Esophagus muscularis mucosa (tissue), 4 donors: ENCODE data around the gene GALNT2. TPM values are rescaled to one million over a fixed set of nuclear protein-coding genes. Genes with fewer than 3 reads are reported as not detected.

ENCODE experiments used
- DNase-seq: peaks from one replicate; pipeline ENCODE4 v3.0.0-alpha.2; 2017; ENCODE audit errors: extremely low spot score
- H3K27ac ChIP-seq, 4 donors: fragments of 200-600 bp; sonication (generic); replicated peaks in 1 of 4; 1 replicate in 3 of 4; 2 replicates in 1 of 4; pipeline ENCODE4 v1.5.1; 2016 to 2019; ENCODE audit warnings: mild to moderate bottlenecking in 1 of 4
- H3K27me3 ChIP-seq, 4 donors: fragments of 200-600 bp; sonication (generic); one replicate each; pipeline versions ENCODE4 v1.5.1 to v1.6.0; 2016 to 2019
- H3K36me3 ChIP-seq, 4 donors: fragments of 200-600 bp; sonication (generic); one replicate each; pipeline ENCODE4 v1.5.1; 2016 to 2019
- H3K4me1 ChIP-seq, 4 donors: fragments of 200-600 bp; sonication (generic); one replicate each; pipeline ENCODE4 v1.5.1; 2016 to 2019
- H3K4me3 ChIP-seq, 4 donors: fragments of 200-600 bp; sonication (generic); 1 replicate in 2 of 4; 2 replicates in 2 of 4; pipeline ENCODE4 v1.5.1; 2016 to 2019; ENCODE audit warnings: mild to moderate bottlenecking in 4 of 4, moderate library complexity in 1 of 4
- H3K9me3 ChIP-seq, 4 donors: fragments of 200-600 bp; sonication (generic); 1 replicate in 3 of 4; 2 replicates in 1 of 4; pipeline ENCODE4 v1.5.1; 2016 to 2019
- EP300 ChIP-seq: sonication (generic); formaldehyde crosslinking; IDR thresholded peaks from one replicate; pipeline ENCODE4 v1.6.1; 2017; ENCODE audit warnings: antibody characterized with exemption
- POLR2A ChIP-seq: fragments of 450-650 bp; IDR thresholded peaks from one replicate; pipeline ENCODE4 v1.6.1; 2017; ENCODE audit warnings: antibody characterized with exemption, moderate library complexity, mild to moderate bottlenecking, low read depth
- POLR2AphosphoS5 ChIP-seq, 2 donors: sonication (generic); formaldehyde crosslinking; IDR thresholded peaks; one replicate each; pipeline ENCODE4 v1.6.1; 2017; ENCODE audit warnings: antibody characterized with exemption in 2 of 2
- WGBS: methylation state at CpG from one replicate; pipeline ENCODE4 v1.1.5; 2018; 5-methylcytosine and 5-hydroxymethylcytosine counted together
- intact Hi-C: fragments of 100-400 bp; cut with DNase I; formaldehyde crosslinking; loops from one replicate; pipeline ENCODE4 v1.15.1; 2023
- total RNA-seq, 4 donors: library from RNA; depleted of rRNA; stranded (reverse); fragments of >200 nt; gene quantifications; one replicate each; pipeline versions ENCODE4 v1.1.0 to v1.2.1, GENCODE V29; 2016
- TF ChIP-seq, protein P1 (sequence below), 3 experiments: fragments of 200-600 bp in 2 of 3; fragments of 450-650 bp in 1 of 3; sonication (generic) in 2 of 3; IDR thresholded peaks; one replicate each; pipeline ENCODE4 v1.5.1; 2017 to 2019; ENCODE audit warnings: antibody characterized with exemption in 3 of 3, mild to moderate bottlenecking in 2 of 3, moderate library complexity in 1 of 3

GALNT2 gene
- total RNA-seq, 4 donors from 2014 or later, result 89.6 to 145 (median 129) TPM

DNA sequence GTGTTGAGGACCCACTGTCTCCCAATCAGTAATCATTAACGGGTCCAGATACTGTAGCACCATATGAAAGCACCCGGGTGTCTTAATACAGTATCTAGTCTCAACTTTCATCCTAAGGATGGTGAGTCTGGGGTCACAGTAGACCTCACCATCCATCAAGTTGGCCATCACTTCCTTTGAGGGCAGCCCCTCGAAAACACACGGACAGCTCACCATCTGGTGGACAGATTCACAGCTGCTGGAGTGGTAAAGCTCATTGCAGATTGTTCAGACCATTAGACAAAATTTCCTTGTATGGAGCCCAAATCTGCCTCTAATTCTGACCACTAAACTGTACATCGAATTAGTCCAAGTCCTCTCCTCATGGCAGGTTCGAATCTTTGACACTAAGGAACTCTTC, 236.0 kb downstream of the GALNT2 start:
- intact Hi-C loops, result no loop called here
- WGBS, result 87% methylated on average over 6 of the region's 6 CpGs
- H3K36me3 ChIP-seq, result no peaks in the 10 kb centered on the region
- no peak overlapping the region for H3K27ac ChIP-seq
- no peak overlapping the region for H3K4me3 ChIP-seq
- no peak for TF ChIP-seq EP300
- no peak for TF ChIP-seq POLR2AphosphoS5 (IDR thresholded peaks at IDR 0.05)
- no peak for TF ChIP-seq POLR2A
- no peaks in the 10 kb centered on the region for H3K9me3 ChIP-seq
- no peaks in the 10 kb centered on the region for H3K27me3 ChIP-seq
- H3K4me1 ChIP-seq, result peaks cover 5 to 13% (median 10%) of the 10 kb centered on the region in 4 donors
- no peak for DNase-seq

DNA sequence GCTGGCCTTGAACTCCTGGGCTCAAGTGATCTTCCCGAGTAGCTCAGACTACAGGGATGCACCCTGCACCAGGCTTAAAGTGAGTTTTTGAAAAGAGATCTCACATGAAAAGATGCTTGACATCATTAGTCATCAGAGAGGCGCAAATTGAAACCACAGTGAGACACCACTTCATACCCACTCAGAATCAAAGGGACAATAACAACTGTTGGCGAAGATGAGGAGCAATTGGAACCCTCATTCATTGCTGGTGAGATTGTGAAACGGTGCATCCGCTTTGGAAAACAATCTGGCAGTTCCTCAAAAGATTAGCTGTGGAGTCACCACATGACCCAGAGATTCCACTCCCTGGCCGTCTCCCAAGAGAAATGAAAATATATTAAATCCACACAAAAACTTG, 236.8 kb downstream of the GALNT2 start:
- no peak for DNase-seq
- WGBS, result 68% methylated on average over 6 of the region's 6 CpGs

DNA sequence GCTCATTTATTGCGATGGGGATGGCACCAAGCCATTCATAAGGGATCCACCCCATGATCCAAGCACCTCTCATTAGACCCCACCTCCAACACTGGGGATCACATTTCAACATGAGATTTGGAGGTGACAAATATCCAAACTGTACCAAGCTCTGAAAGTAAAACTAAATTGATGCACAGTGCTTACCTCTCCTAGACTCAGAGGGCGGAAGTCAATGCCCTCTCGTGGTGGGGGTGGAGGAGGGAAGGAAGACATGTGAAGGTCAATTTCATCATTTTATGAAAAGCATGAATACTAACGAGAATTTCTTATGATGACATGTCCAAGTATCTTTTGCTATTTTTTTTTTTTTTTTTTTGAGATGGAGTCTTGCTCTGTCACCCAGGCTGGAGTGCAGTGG, 239.1 kb downstream of the GALNT2 start:
- Histone ChIP-seq H3K9me3 (no peaks in the 10 kb centered on the region), H3K36me3 (no peaks in the 10 kb centered on the region), H3K4me1 (peaks cover 5 to 22% (median 18%) of the 10 kb centered on the region in 4 donors), H3K27ac (no peak overlapping the region), H3K27me3 (no peaks in the 10 kb centered on the region), H3K4me3 (no peak overlapping the region)
- TF ChIP-seq, protein P1, sequence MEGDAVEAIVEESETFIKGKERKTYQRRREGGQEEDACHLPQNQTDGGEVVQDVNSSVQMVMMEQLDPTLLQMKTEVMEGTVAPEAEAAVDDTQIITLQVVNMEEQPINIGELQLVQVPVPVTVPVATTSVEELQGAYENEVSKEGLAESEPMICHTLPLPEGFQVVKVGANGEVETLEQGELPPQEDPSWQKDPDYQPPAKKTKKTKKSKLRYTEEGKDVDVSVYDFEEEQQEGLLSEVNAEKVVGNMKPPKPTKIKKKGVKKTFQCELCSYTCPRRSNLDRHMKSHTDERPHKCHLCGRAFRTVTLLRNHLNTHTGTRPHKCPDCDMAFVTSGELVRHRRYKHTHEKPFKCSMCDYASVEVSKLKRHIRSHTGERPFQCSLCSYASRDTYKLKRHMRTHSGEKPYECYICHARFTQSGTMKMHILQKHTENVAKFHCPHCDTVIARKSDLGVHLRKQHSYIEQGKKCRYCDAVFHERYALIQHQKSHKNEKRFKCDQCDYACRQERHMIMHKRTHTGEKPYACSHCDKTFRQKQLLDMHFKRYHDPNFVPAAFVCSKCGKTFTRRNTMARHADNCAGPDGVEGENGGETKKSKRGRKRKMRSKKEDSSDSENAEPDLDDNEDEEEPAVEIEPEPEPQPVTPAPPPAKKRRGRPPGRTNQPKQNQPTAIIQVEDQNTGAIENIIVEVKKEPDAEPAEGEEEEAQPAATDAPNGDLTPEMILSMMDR (IDR thresholded peaks at IDR 0.05), result no peak
- no peak for TF ChIP-seq POLR2A
- no peak for TF ChIP-seq POLR2AphosphoS5 (IDR thresholded peaks at IDR 0.05)
- TF ChIP-seq EP300, result no peak
- intact Hi-C loops, result loop anchor here (5.0 kb wide), 1 partner anchor 654 kb away; no protein-coding TSS in a partner anchor
- 72% methylated on average over 4 of the region's 4 CpGs for WGBS
- DNase-seq, result no peak

More for the DNA sequence above, 236.8 kb downstream of the GALNT2 start:
- H3K4me3 ChIP-seq, result no peak overlapping the region
- H3K27me3 ChIP-seq, result no peaks in the 10 kb centered on the region
- H3K27ac ChIP-seq, result no peak overlapping the region
- peaks cover 5 to 20% (median 14%) of the 10 kb centered on the region in 4 donors for H3K4me1 ChIP-seq
- intact Hi-C loops, result no loop called here
- TF ChIP-seq EP300 (no peak), POLR2AphosphoS5 (IDR thresholded peaks at IDR 0.05) (no peak), POLR2A (no peak)
- TF ChIP-seq, protein P1 (IDR thresholded peaks at IDR 0.05), result no peak
- H3K36me3 ChIP-seq, result no peaks in the 10 kb centered on the region
- no peaks in the 10 kb centered on the region for H3K9me3 ChIP-seq

DNA sequence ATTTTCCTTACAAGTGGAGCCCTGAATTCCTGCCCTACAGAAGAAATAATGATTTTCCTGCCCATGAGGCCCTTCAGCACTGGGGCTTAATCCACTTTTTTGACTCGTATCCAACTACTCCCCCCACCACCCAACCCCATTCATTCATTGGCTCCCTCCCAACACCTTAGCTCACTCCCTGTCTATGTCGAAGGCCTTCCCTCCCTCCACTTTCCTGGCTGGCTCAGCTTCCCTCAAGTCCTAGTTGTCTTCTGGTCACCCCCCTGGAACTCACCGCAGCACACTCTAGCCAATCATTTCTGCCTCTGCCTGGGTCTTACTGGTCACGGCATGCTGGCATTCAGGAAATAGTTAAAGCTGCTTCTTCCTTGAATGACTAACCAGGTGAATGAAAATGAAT, 240.2 kb downstream of the GALNT2 start:
- no peak for DNase-seq
- Histone ChIP-seq H3K36me3 (no peaks in the 10 kb centered on the region), H3K4me3 (no peak overlapping the region), H3K27ac (no peak overlapping the region), H3K9me3 (no peaks in the 10 kb centered on the region), H3K27me3 (no peaks in the 10 kb centered on the region), H3K4me1 (peaks cover 5 to 22% (median 18%) of the 10 kb centered on the region in 4 donors)
- TF ChIP-seq POLR2AphosphoS5 (IDR thresholded peaks at IDR 0.05) (no peak), EP300 (no peak), POLR2A (no peak)
- TF ChIP-seq, protein P1 (IDR thresholded peaks at IDR 0.05), result no peak
- intact Hi-C loops, result loop anchor here (5.0 kb wide), 1 partner anchor 655 kb away; no protein-coding TSS in a partner anchor
- WGBS, result 47% methylated on average over 4 of the region's 4 CpGs

DNA sequence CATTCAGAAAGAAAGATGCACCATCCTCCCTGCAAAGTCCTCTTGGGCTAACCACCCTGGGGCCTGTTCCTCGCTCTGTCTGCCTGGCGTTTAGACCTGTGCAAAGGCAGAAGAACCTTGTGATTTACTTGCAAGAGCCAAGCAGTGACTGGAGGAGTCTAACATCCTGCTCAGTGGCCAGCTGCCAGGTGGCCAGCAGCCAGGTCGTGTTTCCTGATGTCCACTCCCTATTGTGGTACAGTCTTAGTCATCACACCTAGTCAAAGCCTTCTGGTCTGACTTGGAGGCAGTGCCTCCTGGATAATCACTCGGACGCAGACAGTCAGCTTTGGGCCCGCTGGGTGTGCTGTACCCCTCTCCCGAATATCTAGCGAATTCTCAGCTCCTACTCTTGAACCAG, 241.0 kb downstream of the GALNT2 start:
- TF ChIP-seq POLR2A (no peak), POLR2AphosphoS5 (IDR thresholded peaks at IDR 0.05) (peak; percentile 50 to 67), EP300 (no peak)
- TF ChIP-seq, protein P1 (IDR thresholded peaks at IDR 0.05), result no peak
- Histone ChIP-seq H3K9me3 (no peaks in the 10 kb centered on the region), H3K27ac (no peak overlapping the region), H3K36me3 (no peaks in the 10 kb centered on the region), H3K4me1 (peaks cover 5 to 22% (median 18%) of the 10 kb centered on the region in 4 donors), H3K4me3 (no peak overlapping the region), H3K27me3 (no peaks in the 10 kb centered on the region)
- 63% methylated on average over 7 of the region's 8 CpGs for WGBS
- DNase-seq, result no peak
- intact Hi-C loops, result loop anchor here (5.0 kb wide), 1 partner anchor 656 kb away; no protein-coding TSS in a partner anchor
